AG09319 (cell line): ENCODE measurements around the gene PDE2A.
A peak's percentile ranks its signal among the peaks of the same experiment; 100 is the strongest.
"Not testable (repeated sequence)": the region's sequence is repeated elsewhere in the genome, so short reads cannot be mapped to it uniquely, and the experiment has no call there.

ENCODE experiments used
- DNase-seq: peaks from one replicate; pipeline ENCODE4 v3.0.0-alpha.2; 2010; ENCODE audit warnings: low read depth; ENCODE audit errors: extremely low read depth
- CTCF ChIP-seq: IDR thresholded peaks from 2 replicates; pipeline ENCODE4 v1.5.1; 2011; ENCODE audit warnings: low read depth, mild to moderate bottlenecking, inconsistent platforms, low read length, moderate library complexity

Gene PDE2A

DNA sequence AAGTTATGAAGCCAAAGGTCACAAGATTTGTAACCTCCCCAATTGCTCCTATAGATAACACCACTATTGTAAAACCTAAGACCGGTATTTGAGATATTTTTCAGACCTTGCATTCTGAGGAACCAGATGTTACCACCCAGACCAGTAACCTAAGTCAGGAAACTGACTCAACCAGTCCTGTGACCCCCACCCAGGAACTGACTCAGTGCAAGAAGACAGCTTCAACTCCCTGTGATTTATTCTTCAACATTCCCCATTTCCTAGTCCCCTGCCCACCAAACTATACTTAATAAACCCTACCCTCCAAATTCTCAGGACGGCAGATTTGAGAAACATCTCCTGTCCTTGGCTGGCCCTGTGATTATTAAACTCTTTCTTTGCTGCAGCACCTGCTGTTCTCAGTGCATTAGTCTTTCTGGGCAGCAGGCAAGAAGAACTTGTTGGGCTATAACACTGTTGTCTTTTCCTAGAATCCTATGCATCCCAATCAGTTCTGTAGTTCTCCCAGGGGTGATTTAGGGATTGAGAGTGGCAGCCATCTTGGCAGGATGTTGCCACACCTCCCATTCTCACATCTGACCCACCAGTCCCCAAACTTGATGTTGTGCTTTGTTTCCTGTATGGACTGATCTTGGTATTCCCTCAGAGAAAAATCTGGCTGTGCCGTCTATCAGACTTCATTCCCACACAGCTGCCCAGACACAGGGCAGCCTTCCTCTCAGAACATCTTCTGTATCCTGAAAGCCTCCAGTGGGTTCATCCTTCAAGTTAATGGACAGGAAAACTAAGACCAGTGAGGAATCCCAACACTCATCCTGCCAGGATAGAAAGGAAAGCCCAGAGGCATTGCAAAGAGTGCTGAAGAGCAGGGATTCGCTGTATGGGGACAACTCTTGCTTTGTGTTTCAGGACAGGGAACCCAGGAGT is 104.0 kb downstream of the PDE2A start:
- no peak for DNase-seq
- no peak for TF ChIP-seq CTCF

DNA sequence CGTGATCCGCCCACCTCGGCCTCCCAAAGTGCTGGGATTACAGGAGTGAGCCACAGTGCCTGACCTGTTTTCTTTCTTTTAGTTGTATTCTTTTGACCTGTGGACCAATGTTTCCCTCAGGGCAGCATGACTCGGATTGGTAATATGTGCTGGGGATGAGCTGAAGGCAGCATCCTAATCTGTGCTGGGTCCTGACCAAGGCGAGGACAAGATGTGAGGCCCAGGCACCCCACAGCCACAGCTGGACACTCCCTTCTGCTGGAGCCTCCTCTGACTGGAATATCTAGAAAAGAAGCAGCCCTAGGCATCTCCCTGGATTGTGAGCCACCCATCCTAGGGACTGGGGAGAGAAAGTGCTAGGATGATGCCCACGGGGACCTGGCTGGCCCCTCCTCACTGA is 105.4 kb downstream of the PDE2A start:
- DNase-seq, result no peak
- no peak for TF ChIP-seq CTCF

DNA sequence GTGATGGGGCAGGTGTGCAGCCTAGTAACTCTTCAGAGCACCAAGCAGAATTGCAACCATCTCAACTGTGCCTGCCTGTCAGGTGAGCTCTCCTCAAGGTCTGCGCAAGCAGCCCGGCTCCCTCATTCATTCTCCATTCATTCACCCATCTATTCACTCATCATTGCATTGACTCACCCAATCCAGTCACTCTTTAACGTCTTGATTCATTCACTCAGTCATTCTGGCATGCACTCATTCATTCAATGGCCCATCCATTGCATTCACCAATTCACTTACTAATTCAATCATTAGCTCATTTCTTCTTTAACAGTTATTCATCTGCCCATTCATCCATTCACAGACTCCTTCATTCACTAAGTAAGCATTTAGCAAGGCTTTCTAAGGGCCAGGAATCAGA is 111.8 kb downstream of the PDE2A start:
- TF ChIP-seq CTCF, result no peak
- no peak for DNase-seq

- TF ChIP-seq CTCF, result no peak
- DNase-seq, result no peak
Observed at GRCh38 chr11:72561856-72562255, 112.4 kb downstream of the PDE2A start.

DNA sequence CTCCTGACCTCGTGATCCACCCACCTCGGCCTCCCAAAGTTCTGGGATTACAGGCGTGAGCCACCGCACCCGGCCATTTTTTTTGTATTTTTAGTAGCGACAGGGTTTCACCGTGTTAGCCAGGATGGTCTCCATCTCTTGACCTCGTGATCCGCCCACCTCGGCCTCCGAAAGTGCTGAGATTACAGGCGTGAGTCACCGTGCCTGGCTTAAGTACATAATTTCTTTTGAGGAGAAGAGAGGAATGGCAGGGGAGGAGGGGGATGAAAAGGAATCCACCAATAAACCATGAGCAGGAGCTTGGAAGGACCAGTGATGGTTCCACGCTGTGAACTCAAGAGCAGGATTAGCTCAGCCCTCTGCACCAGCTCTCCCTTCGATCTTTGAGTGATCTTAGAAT is 113.4 kb downstream of the PDE2A start:
- DNase-seq, result not testable (repeated sequence)

- TF ChIP-seq CTCF, result no peak
- no peak for DNase-seq
Observed at GRCh38 chr11:72556433-72556832, 117.8 kb downstream of the PDE2A start.

GRCh38 chr11:72555014-72555522 is 119.2 kb downstream of the PDE2A start:
- not testable (repeated sequence) for DNase-seq

DNA sequence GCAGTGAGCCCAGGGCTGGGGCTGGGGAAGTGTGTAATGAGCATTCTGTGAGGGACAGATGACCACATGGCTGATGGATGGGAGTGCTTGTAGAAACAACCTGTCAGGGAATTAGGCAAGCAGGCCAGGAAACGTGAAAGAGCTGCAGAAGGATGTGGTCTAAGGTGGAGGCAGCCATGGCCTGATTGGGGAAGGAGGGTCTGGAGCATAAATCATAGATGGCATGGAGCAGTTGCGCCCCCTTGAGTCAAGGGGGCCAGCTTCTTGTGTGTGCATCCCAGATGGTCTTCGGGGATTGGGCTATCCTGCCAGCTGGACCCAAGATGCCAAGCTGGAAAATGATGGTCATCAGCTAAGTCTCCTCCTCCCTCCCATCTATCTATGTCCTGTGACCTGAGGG is 120.5 kb downstream of the PDE2A start:
- 0 out of 2 replicates have a peak, but pooled peaks have one; percentile 1 for TF ChIP-seq CTCF
- no peak for DNase-seq
